ENCODE measurements around the gene DDIT4. TPM values are rescaled to one million over a fixed set of nuclear protein-coding genes. Genes with fewer than 3 reads are reported as not detected.
A peak's percentile ranks its signal among the peaks of the same experiment; 100 is the strongest.
"Not testable (repeated sequence)": the region's sequence is repeated elsewhere in the genome, so short reads cannot be mapped to it uniquely, and the experiment has no call there.

DDIT4 gene
- total RNA-seq, 1 experiment from 2014 or later: 7.8 TPM

GRCh38 chr10:72249176-72249862, 24.4 kb upstream of the DDIT4 start:
- DNase-seq (ENCODE audit: low spot score): not testable (repeated sequence)

GRCh38 chr10:72250666-72251065, 23.1 kb upstream of the DDIT4 start:
- no peak for DNase-seq (ENCODE audit: low spot score)

- no peak for DNase-seq (ENCODE audit: low spot score)
These were observed 22.1 kb upstream of the DDIT4 start for GRCh38 chr10:72251635-72252034.

- no peak for DNase-seq (ENCODE audit: low spot score)
These were observed 20.8 kb upstream of the DDIT4 start for GRCh38 chr10:72252972-72253371.

- DNase-seq (ENCODE audit: low spot score): no peak
These were observed 20.1 kb upstream of the DDIT4 start for GRCh38 chr10:72253578-72253977.

- peak; percentile 53 for DNase-seq (ENCODE audit: low spot score)
These were observed 18.7 kb upstream of the DDIT4 start for GRCh38 chr10:72254813-72255568.

GRCh38 chr10:72255977-72256729, 17.6 kb upstream of the DDIT4 start:
- DNase-seq (ENCODE audit: low spot score): no peak

- no peak for DNase-seq (ENCODE audit: low spot score)
These were observed 16.5 kb upstream of the DDIT4 start for GRCh38 chr10:72257051-72257892.

- DNase-seq (ENCODE audit: low spot score): no peak
These were observed 15.1 kb upstream of the DDIT4 start for GRCh38 chr10:72258617-72259016.

- no peak for DNase-seq (ENCODE audit: low spot score)
These were observed 14.1 kb upstream of the DDIT4 start for GRCh38 chr10:72259491-72260238.

- no peak for DNase-seq (ENCODE audit: low spot score)
These were observed 13.3 kb upstream of the DDIT4 start for GRCh38 chr10:72260239-72260975.

- DNase-seq (ENCODE audit: low spot score): no peak
These were observed 12.5 kb upstream of the DDIT4 start for GRCh38 chr10:72260976-72261783.

- DNase-seq (ENCODE audit: low spot score): no peak
These were observed 11.8 kb upstream of the DDIT4 start for GRCh38 chr10:72261784-72262404.

GRCh38 chr10:72263613-72264241, 10.0 kb upstream of the DDIT4 start:
- peak; percentile 36 for DNase-seq (ENCODE audit: low spot score)

GRCh38 chr10:72264536-72264935, 9.2 kb upstream of the DDIT4 start:
- DNase-seq (ENCODE audit: low spot score): no peak

- DNase-seq (ENCODE audit: low spot score): no peak
These were observed 8.2 kb upstream of the DDIT4 start for GRCh38 chr10:72265508-72265907.

- DNase-seq (ENCODE audit: low spot score): no peak
These were observed 7.5 kb upstream of the DDIT4 start for GRCh38 chr10:72265990-72266865.

Data from A172 (cell line).